Subcutaneous adipose tissue (tissue), 4 donors: ENCODE data around the gene PLCXD1. TPM values are rescaled to one million over a fixed set of nuclear protein-coding genes. Genes with fewer than 3 reads are reported as not detected.

Source experiments
- total RNA-seq, 4 donors: library from RNA; depleted of rRNA; stranded (reverse); fragments of >200 nt; gene quantifications; one replicate each; pipeline ENCODE4 v1.1.0, GENCODE V29; 2016
- TF ChIP-seq, protein P1 (sequence below): fragments of 450-650 bp; IDR thresholded peaks from one replicate; pipeline ENCODE4 v1.5.1; 2016; ENCODE audit warnings: low read depth, mild to moderate bottlenecking, control low read depth, antibody characterized with exemption, moderate library complexity

Gene PLCXD1
- total RNA-seq, 4 donors from 2014 or later = 6.6 to 84.2 (median 11.3) TPM

- TF ChIP-seq, protein P1, sequence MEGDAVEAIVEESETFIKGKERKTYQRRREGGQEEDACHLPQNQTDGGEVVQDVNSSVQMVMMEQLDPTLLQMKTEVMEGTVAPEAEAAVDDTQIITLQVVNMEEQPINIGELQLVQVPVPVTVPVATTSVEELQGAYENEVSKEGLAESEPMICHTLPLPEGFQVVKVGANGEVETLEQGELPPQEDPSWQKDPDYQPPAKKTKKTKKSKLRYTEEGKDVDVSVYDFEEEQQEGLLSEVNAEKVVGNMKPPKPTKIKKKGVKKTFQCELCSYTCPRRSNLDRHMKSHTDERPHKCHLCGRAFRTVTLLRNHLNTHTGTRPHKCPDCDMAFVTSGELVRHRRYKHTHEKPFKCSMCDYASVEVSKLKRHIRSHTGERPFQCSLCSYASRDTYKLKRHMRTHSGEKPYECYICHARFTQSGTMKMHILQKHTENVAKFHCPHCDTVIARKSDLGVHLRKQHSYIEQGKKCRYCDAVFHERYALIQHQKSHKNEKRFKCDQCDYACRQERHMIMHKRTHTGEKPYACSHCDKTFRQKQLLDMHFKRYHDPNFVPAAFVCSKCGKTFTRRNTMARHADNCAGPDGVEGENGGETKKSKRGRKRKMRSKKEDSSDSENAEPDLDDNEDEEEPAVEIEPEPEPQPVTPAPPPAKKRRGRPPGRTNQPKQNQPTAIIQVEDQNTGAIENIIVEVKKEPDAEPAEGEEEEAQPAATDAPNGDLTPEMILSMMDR = no peak
Observed at GRCh38 chrX:340641-341423, 59.7 kb downstream of the PLCXD1 start.

- TF ChIP-seq, protein P1 = no peak
Observed at GRCh38 chrX:341541-342101, 60.4 kb downstream of the PLCXD1 start.

DNA sequence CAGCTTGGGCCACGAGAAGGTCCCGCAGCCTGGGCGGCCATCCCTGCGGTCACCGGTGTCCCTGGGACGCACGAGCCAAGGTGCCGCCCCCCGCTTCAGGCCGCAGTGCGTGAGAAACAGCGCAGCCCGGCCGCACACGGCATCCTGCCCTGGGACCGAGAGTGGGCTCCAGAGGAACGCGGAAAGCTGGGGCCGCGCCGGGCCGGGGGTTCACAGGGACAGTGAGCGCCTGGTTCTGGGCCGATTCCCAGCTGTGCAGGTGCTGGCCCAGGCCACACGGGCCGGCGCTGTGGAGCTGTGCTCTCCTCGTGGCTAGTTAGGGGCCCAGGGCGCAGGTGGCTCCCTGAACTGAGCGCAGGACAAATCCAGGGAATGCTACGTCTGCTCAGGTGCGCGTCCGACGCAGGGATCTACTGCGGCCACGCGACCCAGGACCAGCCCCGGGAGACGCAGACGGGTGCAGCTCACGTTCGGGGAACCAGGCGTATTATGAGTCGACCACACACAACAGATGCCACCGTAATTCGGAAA is 63.3 kb downstream of the PLCXD1 start:
- TF ChIP-seq, protein P1 = no peak

GRCh38 chrX:345020-345925 is 64.1 kb downstream of the PLCXD1 start:
- TF ChIP-seq, protein P1 = no peak

- TF ChIP-seq, protein P1 = no peak
Observed at GRCh38 chrX:346034-346813, 65.0 kb downstream of the PLCXD1 start.

DNA sequence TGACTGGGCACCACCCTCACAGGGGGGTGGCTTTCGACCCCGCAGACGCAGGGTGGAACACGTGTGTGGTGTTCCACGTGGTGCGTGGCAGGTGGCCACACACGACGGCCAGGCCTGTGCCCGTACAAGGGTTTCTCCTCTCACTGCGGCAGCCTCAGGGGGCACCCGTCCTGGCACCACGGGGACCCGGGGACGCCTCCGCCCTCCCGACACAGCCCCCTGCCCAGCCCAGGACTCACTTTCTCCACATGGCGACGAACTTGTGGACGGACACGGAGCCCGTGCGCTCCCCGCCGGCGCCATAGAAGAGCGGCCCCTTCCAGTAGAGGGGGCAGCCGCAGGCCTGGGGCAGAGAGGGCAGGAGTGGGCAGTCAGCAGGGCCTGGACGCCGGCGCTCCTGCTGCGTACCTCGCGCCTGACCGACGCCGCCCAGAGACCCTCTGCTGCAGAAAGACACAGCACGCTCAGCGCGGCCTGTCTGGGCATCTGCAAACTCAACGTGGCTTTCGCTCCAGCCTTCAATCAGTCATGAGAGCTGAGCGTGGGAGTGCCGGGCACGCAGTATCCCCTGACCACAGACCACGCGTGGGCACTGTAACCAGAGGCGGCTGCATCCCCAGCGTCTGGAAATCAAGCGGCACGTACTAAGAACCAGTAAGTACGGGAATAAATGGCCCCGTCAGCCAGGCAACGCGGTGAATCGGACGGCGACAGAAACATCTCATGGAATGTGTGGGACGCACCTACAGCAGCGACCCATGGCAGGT is 66.4 kb downstream of the PLCXD1 start:
- TF ChIP-seq, protein P1 = no peak
